Measurements from ENCODE around the gene NOS1.

Gene NOS1

GRCh38 chr12:117322428-117322827, 39.0 kb downstream of the NOS1 start:
- DNase-seq, result no peak
- no peak overlapping the region for H3K4me3 Mint-ChIP-seq
- no peak for ATAC-seq
- no peaks in the 10 kb centered on the region for H3K9me3 Mint-ChIP-seq
- no peak overlapping the region for H3K27ac Mint-ChIP-seq
- H3K4me1 Mint-ChIP-seq, result no peaks in the 10 kb centered on the region
- H3K27me3 Mint-ChIP-seq, result no peaks in the 10 kb centered on the region

- H3K4me1 Mint-ChIP-seq, result no peaks in the 10 kb centered on the region
These were observed 39.9 kb downstream of the NOS1 start for GRCh38 chr12:117321572-117321971.

GRCh38 chr12:117318591-117318990, 42.8 kb downstream of the NOS1 start:
- no peaks in the 10 kb centered on the region for H3K4me1 Mint-ChIP-seq
- no peak overlapping the region for H3K4me3 Mint-ChIP-seq
- peaks cover 4 to 12% of the 10 kb centered on the region in 2 donors for H3K9me3 Mint-ChIP-seq
- peak overlapping the region in 1 of 2 donors; percentile 34 for H3K27ac Mint-ChIP-seq
- no peak for ATAC-seq
- H3K27me3 Mint-ChIP-seq, result no peaks in the 10 kb centered on the region
- no peak for DNase-seq

More at GRCh38 chr12:117321572-117321971, 39.9 kb downstream of the NOS1 start:
- ATAC-seq (no peak), DNase-seq (no peak)
- Mint-ChIP-seq H3K27ac (no peak overlapping the region), H3K9me3 (peaks cover 0 to under 1% of the 10 kb centered on the region in 2 donors), H3K4me3 (no peak overlapping the region), H3K27me3 (no peaks in the 10 kb centered on the region)

- ATAC-seq (no peak), DNase-seq (no peak)
- H3K4me3 Mint-ChIP-seq, result no peak overlapping the region
- H3K4me1 Mint-ChIP-seq, result no peaks in the 10 kb centered on the region
- H3K9me3 Mint-ChIP-seq, result peaks cover 4 to 20% of the 10 kb centered on the region in 2 donors
- H3K27me3 Mint-ChIP-seq, result no peaks in the 10 kb centered on the region
- H3K27ac Mint-ChIP-seq, result no peak overlapping the region
These were observed 45.1 kb downstream of the NOS1 start for GRCh38 chr12:117316336-117316735.

GRCh38 chr12:117313926-117314325, 47.5 kb downstream of the NOS1 start:
- DNase-seq (no peak), ATAC-seq (no peak)
- no peak overlapping the region for H3K27ac Mint-ChIP-seq
- no peaks in the 10 kb centered on the region for H3K27me3 Mint-ChIP-seq
- H3K4me1 Mint-ChIP-seq, result no peaks in the 10 kb centered on the region
- H3K4me3 Mint-ChIP-seq, result no peak overlapping the region
- peaks cover 4 to 20% of the 10 kb centered on the region in 2 donors for H3K9me3 Mint-ChIP-seq

- no peak overlapping the region for H3K27ac Mint-ChIP-seq
- no peaks in the 10 kb centered on the region for H3K4me1 Mint-ChIP-seq
- H3K4me3 Mint-ChIP-seq, result no peak overlapping the region
- DNase-seq (no peak), ATAC-seq (no peak)
- peaks cover 4 to 20% of the 10 kb centered on the region in 2 donors for H3K9me3 Mint-ChIP-seq
- no peaks in the 10 kb centered on the region for H3K27me3 Mint-ChIP-seq
These were observed 48.7 kb downstream of the NOS1 start for GRCh38 chr12:117312770-117313169.

GRCh38 chr12:117309276-117309925, 52.0 kb downstream of the NOS1 start:
- Mint-ChIP-seq H3K27me3 (no peaks in the 10 kb centered on the region), H3K4me3 (no peak overlapping the region), H3K9me3 (peaks cover 0 to 8% of the 10 kb centered on the region in 2 donors), H3K27ac (no peak overlapping the region), H3K4me1 (no peaks in the 10 kb centered on the region)
- ATAC-seq (no peak), DNase-seq (no peak)

- Mint-ChIP-seq H3K9me3 (no peaks in the 10 kb centered on the region), H3K4me1 (no peaks in the 10 kb centered on the region), H3K27me3 (peaks cover 9% of the 10 kb centered on the region), H3K4me3 (no peak overlapping the region), H3K27ac (no peak overlapping the region)
- ATAC-seq (no peak), DNase-seq (no peak)
These were observed 61.3 kb downstream of the NOS1 start for GRCh38 chr12:117300174-117300573.

- no peak for DNase-seq
- H3K27me3 Mint-ChIP-seq, result peaks cover 15% of the 10 kb centered on the region
- no peaks in the 10 kb centered on the region for H3K4me1 Mint-ChIP-seq
- H3K27ac Mint-ChIP-seq, result no peak overlapping the region
- H3K4me3 Mint-ChIP-seq, result no peak overlapping the region
- ATAC-seq, result no peak
- H3K9me3 Mint-ChIP-seq, result no peaks in the 10 kb centered on the region
These were observed 62.7 kb downstream of the NOS1 start for GRCh38 chr12:117298648-117299225.

- ATAC-seq, result no peak
- Mint-ChIP-seq H3K27me3 (peaks cover 21% of the 10 kb centered on the region), H3K27ac (no peak overlapping the region), H3K4me1 (no peaks in the 10 kb centered on the region), H3K4me3 (no peak overlapping the region), H3K9me3 (peaks cover 0 to 4% of the 10 kb centered on the region in 2 donors)
- DNase-seq, result no peak
These were observed 63.2 kb downstream of the NOS1 start for GRCh38 chr12:117298191-117298590.

- no peak overlapping the region for H3K27ac Mint-ChIP-seq
- H3K4me1 Mint-ChIP-seq, result no peaks in the 10 kb centered on the region
These were observed 67.2 kb downstream of the NOS1 start for GRCh38 chr12:117294189-117294603.

GRCh38 chr12:117293510-117293909, 67.9 kb downstream of the NOS1 start:
- Mint-ChIP-seq H3K27ac (no peak overlapping the region), H3K9me3 (peaks cover 5 to 10% of the 10 kb centered on the region in 2 donors), H3K4me1 (no peaks in the 10 kb centered on the region), H3K4me3 (no peak overlapping the region), H3K27me3 (peaks cover 36% of the 10 kb centered on the region)
- ATAC-seq (no peak), DNase-seq (no peak)

More at GRCh38 chr12:117294189-117294603, 67.2 kb downstream of the NOS1 start:
- no peak overlapping the region for H3K4me3 Mint-ChIP-seq
- ATAC-seq (no peak), DNase-seq (no peak)
- H3K27me3 Mint-ChIP-seq, result peaks cover 36% of the 10 kb centered on the region
- H3K9me3 Mint-ChIP-seq, result peaks cover 5 to 10% of the 10 kb centered on the region in 2 donors

GRCh38 chr12:117292688-117293087, 68.7 kb downstream of the NOS1 start:
- no peak for DNase-seq
- peaks cover 5 to 10% of the 10 kb centered on the region in 2 donors for H3K9me3 Mint-ChIP-seq
- no peak for ATAC-seq
- no peak overlapping the region for H3K27ac Mint-ChIP-seq
- peaks cover 36% of the 10 kb centered on the region for H3K27me3 Mint-ChIP-seq
- no peaks in the 10 kb centered on the region for H3K4me1 Mint-ChIP-seq
- no peak overlapping the region for H3K4me3 Mint-ChIP-seq

- Mint-ChIP-seq H3K27me3 (peaks cover 14% of the 10 kb centered on the region), H3K4me1 (no peaks in the 10 kb centered on the region), H3K4me3 (no peak overlapping the region), H3K27ac (no peak overlapping the region), H3K9me3 (no peaks in the 10 kb centered on the region)
- DNase-seq, result no peak
- ATAC-seq, result no peak
These were observed 77.3 kb downstream of the NOS1 start for GRCh38 chr12:117284140-117284539.

- H3K27me3 Mint-ChIP-seq, result peaks cover 14% of the 10 kb centered on the region
- DNase-seq (no peak), ATAC-seq (no peak)
- no peaks in the 10 kb centered on the region for H3K4me1 Mint-ChIP-seq
- no peak overlapping the region for H3K4me3 Mint-ChIP-seq
- H3K27ac Mint-ChIP-seq, result no peak overlapping the region
- no peaks in the 10 kb centered on the region for H3K9me3 Mint-ChIP-seq
These were observed 78.9 kb downstream of the NOS1 start for GRCh38 chr12:117282490-117282889.

- no peaks in the 10 kb centered on the region for H3K4me1 Mint-ChIP-seq
- peaks cover 0 to 3% of the 10 kb centered on the region in 2 donors for H3K9me3 Mint-ChIP-seq
- peaks cover 14% of the 10 kb centered on the region for H3K27me3 Mint-ChIP-seq
- DNase-seq (no peak), ATAC-seq (no peak)
- H3K27ac Mint-ChIP-seq, result no peak overlapping the region
- no peak overlapping the region for H3K4me3 Mint-ChIP-seq
These were observed 81.3 kb downstream of the NOS1 start for GRCh38 chr12:117280019-117280680.

Data from stimulated activated naive CD8-positive, alpha-beta T cell treated with anti-CD3 and anti-CD28 coated beads, Interleukin-15, amount 100 ng/mL, for 72 hours (primary cell).